ENCODE measurements around the gene TTN. TPM values are rescaled to one million over a fixed set of nuclear protein-coding genes. Genes with fewer than 3 reads are reported as not detected.

The TTN gene
- total and polyA plus RNA-seq, 2 of the 8 experiments (the other 6 are each of a cell fraction or from before 2014, with no cell fraction given) = 0.30 to 9.7 TPM

GRCh38 chr2:178782236-178782635 lies 25.0 kb downstream of the TTN start:
- no peaks in the 10 kb centered on the region; a peak in 2 of 8 replicates for H3K36me3 ChIP-seq (ENCODE audit: control insufficient read depth in 2 of 4, insufficient read depth in 4 of 4, low read length in 3 of 4)
- no peak overlapping the region for H3K14ac ChIP-seq (ENCODE audit: insufficient read length)
- H3K4me3 ChIP-seq (ENCODE audit: extremely low read depth in 1 of 4, insufficient read depth in 2 of 4, low read depth in 3 of 4, low read length in 4 of 4) = no peak overlapping the region
- no peak overlapping the region for H3K4ac ChIP-seq (replicated peaks; ENCODE audit: insufficient read length, low read depth, low read length)
- no peak overlapping the region for H3K56ac ChIP-seq (replicated peaks; ENCODE audit: insufficient read length, low read depth, low read length)
- H3K27ac ChIP-seq (ENCODE audit: low read depth, low read length) = no peak overlapping the region
- WGBS, 2 experiments (ENCODE audit: extremely low coverage in 1 of 2, insufficient coverage in 1 of 2, insufficient read length in 1 of 2, insufficient replicate concordance in 2 of 2, low coverage in 1 of 2, low lambda C conversion rate in 2 of 2, missing lambda C conversion rate in 1 of 2) = 94% methylated on average over 7 of the region's 7 CpGs; no CpG with 5 or more reads in 1 of the 2 experiments
- H2AFZ ChIP-seq (ENCODE audit: low read length) = no peak overlapping the region
- no peaks in the 10 kb centered on the region for H3K27me3 ChIP-seq (replicated peaks in 1 of 4; ENCODE audit: control insufficient read depth in 3 of 4, extremely low read depth in 1 of 4, insufficient read depth in 3 of 4, low read length in 3 of 4)
- H3K79me1 ChIP-seq (ENCODE audit: low read depth, low read length) = no peaks in the 10 kb centered on the region
- H3K9ac ChIP-seq (replicated peaks in 1 of 4; ENCODE audit: extremely low read depth in 1 of 4, low read depth in 3 of 4, low read length in 3 of 4) = no peak overlapping the region
- no peak overlapping the region for H4K5ac ChIP-seq (ENCODE audit: insufficient read length, low read depth, low read length)
- no peak overlapping the region for H2BK20ac ChIP-seq (ENCODE audit: low read length)
- no peak for DNase-seq (ENCODE audit: low read depth in 1 of 2, low spot score in 2 of 2)
- H3K18ac ChIP-seq (ENCODE audit: extremely low read depth, low read length) = no peak overlapping the region
- POLR2A ChIA-PET (ENCODE audit: partially characterized antibody) = no interaction called here
- H3K4me1 ChIP-seq (replicated peaks in 1 of 4; ENCODE audit: control insufficient read depth in 3 of 4, insufficient read depth in 4 of 4, low read length in 3 of 4) = no peaks in the 10 kb centered on the region
- H2BK15ac ChIP-seq (ENCODE audit: low read length) = no peak overlapping the region
- no peak overlapping the region for H4K91ac ChIP-seq (replicated peaks; ENCODE audit: insufficient read length, low read length)
- no peak overlapping the region for H2BK5ac ChIP-seq (ENCODE audit: low read depth, low read length)
- H3K79me2 ChIP-seq (ENCODE audit: control insufficient read depth in 1 of 2, insufficient read depth in 2 of 2, low read length in 2 of 2) = no peaks in the 10 kb centered on the region
- H4K8ac ChIP-seq (ENCODE audit: extremely low read depth, insufficient read depth, low read length) = no peak overlapping the region
- H3K9me3 ChIP-seq (ENCODE audit: insufficient read depth in 2 of 2, low read depth in 1 of 2, low read length in 1 of 2) = no peaks in the 10 kb centered on the region
- no peak overlapping the region for H3K23ac ChIP-seq (ENCODE audit: insufficient read length)
- H3K4me2 ChIP-seq (ENCODE audit: insufficient read depth in 1 of 2, low read depth in 2 of 2, low read length in 2 of 2) = no peak overlapping the region
- H2AK5ac ChIP-seq (ENCODE audit: low read depth, low read length) = no peak overlapping the region
- H3K23me2 ChIP-seq (ENCODE audit: low read depth, low read length) = no peaks in the 10 kb centered on the region
- H4K20me1 ChIP-seq (replicated peaks in 1 of 2; ENCODE audit: control insufficient read depth in 1 of 2, insufficient read depth in 2 of 2, low read length in 2 of 2) = no peaks in the 10 kb centered on the region
- no peak for FAIRE-seq
- CTCF ChIA-PET (ENCODE audit: partially characterized antibody) = interaction anchor here (1.0 kb wide), 1 partner anchor 629 kb away, joined by 3 read pairs; no protein-coding TSS in a partner anchor
- H2BK120ac ChIP-seq (replicated peaks; ENCODE audit: low read depth, low read length) = no peak overlapping the region
- no peak overlapping the region for H2BK12ac ChIP-seq (ENCODE audit: low read depth, low read length)
- no peak for TF ChIP-seq CHD1 (IDR thresholded peaks at IDR 0.05; ENCODE audit: low read depth, low read length)
- no peak for TF ChIP-seq POU5F1 (IDR thresholded peaks at IDR 0.05; ENCODE audit: low read depth, low read length)
- no peak for TF ChIP-seq RFX5 (IDR thresholded peaks at IDR 0.05; ENCODE audit: borderline replicate concordance, low read depth, low read length)
- no peak for TF ChIP-seq E2F6 (IDR thresholded peaks at IDR 0.05)
- no peak for TF ChIP-seq HDAC6 (IDR thresholded peaks at IDR 0.05; ENCODE audit: low read depth, low read length)
- TF ChIP-seq JUND (IDR thresholded peaks at IDR 0.05; ENCODE audit: low read length) = no peak
- no peak for TF ChIP-seq CHD2 (IDR thresholded peaks at IDR 0.05; ENCODE audit: low read length)
- TF ChIP-seq FOSL1 (IDR thresholded peaks at IDR 0.05; ENCODE audit: insufficient read depth, low read depth, low read length) = no peak
- TF ChIP-seq ATF2 (IDR thresholded peaks at IDR 0.05; ENCODE audit: low read length) = no peak
- TF ChIP-seq KDM1A (IDR thresholded peaks at IDR 0.05; ENCODE audit: borderline replicate concordance, low read length) = no peak
- TF ChIP-seq KDM4A (IDR thresholded peaks at IDR 0.05; ENCODE audit: low read depth, low read length, severe bottlenecking) = no peak
- no peak for TF ChIP-seq POLR2A (IDR thresholded peaks at IDR 0.05; ENCODE audit: control extremely low read depth in 1 of 2, low read depth in 2 of 2, low read length in 2 of 2)
- no peak for TF ChIP-seq CEBPB (IDR thresholded peaks at IDR 0.05; ENCODE audit: low read depth, low read length)
- no peak for TF ChIP-seq YY1 (IDR thresholded peaks at IDR 0.05; ENCODE audit: low read depth, low read length)

All from H1 (cell line).